AG09309 (cell line): Measurements from ENCODE around the gene CGGBP1.

Source experiments
- DNase-seq: peaks from one replicate; pipeline ENCODE4 v3.0.0-alpha.2; 2010; ENCODE audit warnings: low read depth
- H3K4me3 ChIP-seq: 2 replicates; pipeline ENCODE4 v1.5.1; 2011; ENCODE audit warnings: mild to moderate bottlenecking, low read depth, low read length, moderate library complexity; ENCODE audit not compliant: control insufficient read depth
- TF ChIP-seq, protein P1 (sequence below): IDR thresholded peaks from 2 replicates; pipeline ENCODE4 v1.5.1; 2011; ENCODE audit warnings: mild to moderate bottlenecking, low read depth, low read length, inconsistent platforms; ENCODE audit not compliant: insufficient read depth, control insufficient read depth; ENCODE audit errors: missing control alignments

CGGBP1 gene

DNA sequence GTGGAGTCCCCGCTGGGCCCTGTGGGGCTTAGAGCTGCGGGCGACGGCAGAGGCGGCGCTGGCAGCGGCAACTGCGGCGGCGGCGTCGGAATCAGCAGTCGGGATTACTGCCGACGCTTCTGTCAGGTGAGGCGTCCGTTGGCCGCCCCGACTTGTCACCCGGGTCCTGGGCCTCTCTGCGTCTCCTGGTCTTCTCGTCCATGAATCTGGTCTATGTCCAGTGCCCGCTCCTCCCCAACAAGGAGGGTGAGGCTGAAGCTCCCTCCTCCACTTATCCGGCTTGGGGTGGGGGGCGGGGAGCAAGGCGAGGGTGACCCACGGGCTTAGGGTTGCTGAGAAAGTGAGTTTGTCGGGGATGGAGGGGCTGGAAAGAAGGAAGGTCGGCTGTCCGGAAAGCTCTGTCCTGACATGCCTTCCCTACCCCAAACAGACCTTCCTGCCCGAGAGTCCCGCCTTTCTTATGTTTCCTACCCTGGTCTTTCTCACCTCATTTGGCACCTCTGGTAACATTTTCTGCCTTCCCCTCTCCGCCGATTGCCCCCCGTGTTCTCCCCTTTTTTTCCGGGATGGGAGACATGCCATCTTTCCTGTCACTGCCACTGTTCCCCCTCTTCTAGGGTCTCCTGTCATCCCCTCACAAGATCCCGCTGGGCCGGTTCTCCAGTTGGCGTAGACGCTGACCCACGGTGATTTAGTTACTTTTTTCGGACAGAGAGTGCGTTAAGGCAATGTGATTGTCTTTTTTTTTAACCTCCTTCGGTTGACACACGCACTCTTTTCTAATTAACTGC lies 770 bp upstream of the CGGBP1 start:
- TF ChIP-seq, protein P1, sequence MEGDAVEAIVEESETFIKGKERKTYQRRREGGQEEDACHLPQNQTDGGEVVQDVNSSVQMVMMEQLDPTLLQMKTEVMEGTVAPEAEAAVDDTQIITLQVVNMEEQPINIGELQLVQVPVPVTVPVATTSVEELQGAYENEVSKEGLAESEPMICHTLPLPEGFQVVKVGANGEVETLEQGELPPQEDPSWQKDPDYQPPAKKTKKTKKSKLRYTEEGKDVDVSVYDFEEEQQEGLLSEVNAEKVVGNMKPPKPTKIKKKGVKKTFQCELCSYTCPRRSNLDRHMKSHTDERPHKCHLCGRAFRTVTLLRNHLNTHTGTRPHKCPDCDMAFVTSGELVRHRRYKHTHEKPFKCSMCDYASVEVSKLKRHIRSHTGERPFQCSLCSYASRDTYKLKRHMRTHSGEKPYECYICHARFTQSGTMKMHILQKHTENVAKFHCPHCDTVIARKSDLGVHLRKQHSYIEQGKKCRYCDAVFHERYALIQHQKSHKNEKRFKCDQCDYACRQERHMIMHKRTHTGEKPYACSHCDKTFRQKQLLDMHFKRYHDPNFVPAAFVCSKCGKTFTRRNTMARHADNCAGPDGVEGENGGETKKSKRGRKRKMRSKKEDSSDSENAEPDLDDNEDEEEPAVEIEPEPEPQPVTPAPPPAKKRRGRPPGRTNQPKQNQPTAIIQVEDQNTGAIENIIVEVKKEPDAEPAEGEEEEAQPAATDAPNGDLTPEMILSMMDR = no peak
- H3K4me3 ChIP-seq = peak overlapping the region; percentile 100
- no peak for DNase-seq

DNA sequence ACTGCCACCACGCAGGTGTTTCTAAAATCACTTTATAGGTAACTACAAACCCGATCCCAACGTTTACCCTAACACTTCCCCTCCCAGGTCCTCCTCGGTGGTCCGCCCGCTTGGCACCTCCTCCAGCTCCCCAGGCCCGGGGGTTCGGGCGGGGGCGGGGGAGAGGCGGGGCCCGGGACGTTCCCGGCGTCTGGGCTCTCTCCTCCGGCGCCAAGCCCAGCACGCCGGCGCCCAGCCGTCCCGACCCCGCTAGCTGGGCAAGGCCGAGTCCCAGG lies 562 bp downstream of the CGGBP1 start:
- peak overlapping the region; percentile 61 for H3K4me3 ChIP-seq
- TF ChIP-seq, protein P1 = no peak
- DNase-seq = no peak

DNA sequence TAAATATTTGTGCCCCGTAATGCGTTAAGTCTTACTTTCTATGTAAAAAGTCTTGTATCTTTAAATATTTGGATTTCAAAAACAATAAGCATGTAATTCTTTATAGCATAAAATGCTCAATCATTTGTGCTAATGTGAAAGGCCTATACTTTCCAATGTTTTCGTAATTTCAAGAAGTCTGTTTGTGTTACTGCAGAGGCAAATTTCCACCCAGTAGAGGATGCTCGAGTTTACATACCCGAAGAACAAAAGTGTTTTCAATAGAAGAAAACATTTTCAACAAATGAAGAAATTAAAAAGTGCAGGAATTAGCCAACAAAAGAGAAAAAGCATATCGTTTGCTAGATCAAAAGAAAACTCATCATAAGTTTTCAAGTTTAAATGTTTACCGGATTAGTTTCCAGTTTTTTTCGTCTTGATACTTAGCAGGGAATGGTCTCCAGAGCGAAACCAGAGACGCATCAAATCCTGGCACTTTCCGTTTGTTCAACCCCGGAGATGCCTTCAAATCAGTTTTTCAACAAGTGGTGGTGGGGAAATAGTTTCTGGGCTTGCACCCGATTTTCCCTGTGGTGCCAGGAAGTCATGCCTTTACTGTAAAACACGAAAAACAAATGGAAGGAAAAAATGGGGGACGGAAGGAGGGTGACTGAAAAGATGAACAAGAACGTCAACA lies 1.0 kb downstream of the CGGBP1 start:
- H3K4me3 ChIP-seq = peak overlapping the region; percentile 61
- TF ChIP-seq, protein P1 = peak; percentile 34
- no peak for DNase-seq

DNA sequence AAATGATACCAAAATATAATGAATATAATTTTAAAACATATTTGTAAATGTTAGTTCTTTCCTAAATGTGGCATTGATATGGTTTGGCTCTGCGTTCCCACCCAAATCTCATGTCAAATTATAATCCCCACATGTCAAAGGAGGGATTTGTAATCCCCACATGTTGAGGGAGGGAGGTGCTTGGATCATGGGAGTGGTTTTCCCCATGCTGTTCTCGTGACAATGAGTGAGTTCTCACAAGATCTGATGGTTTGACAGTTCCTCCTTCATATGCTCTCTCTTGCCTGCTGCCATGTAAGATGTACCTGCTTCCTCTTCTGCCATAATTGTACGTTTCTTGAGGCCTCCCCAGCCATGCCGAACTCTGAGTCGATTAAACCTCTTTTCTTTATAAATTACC lies 12.0 kb downstream of the CGGBP1 start:
- H3K4me3 ChIP-seq = no peak overlapping the region
- no peak for DNase-seq
- TF ChIP-seq, protein P1 = no peak

DNA sequence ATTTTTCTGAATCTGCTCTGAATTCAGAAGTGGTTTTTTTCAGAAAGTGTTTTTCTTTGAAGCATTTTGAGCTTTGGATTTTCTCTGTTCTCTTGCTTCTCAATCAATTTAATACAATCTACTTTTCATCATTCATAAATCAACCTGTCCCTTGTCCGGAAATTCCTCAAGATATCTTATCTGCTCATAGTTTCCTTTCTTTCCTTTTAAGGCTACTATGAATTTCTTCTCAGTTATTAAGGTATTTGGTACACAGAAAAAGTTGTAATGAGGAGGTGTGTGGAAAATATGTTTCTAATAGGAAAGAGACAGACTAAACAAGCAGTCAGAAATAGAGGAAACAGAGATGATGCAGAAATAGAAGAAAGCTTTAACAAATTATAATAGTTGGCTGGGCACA lies 14.4 kb downstream of the CGGBP1 start:
- TF ChIP-seq, protein P1 = no peak
- no peak overlapping the region for H3K4me3 ChIP-seq
- DNase-seq = no peak

DNA sequence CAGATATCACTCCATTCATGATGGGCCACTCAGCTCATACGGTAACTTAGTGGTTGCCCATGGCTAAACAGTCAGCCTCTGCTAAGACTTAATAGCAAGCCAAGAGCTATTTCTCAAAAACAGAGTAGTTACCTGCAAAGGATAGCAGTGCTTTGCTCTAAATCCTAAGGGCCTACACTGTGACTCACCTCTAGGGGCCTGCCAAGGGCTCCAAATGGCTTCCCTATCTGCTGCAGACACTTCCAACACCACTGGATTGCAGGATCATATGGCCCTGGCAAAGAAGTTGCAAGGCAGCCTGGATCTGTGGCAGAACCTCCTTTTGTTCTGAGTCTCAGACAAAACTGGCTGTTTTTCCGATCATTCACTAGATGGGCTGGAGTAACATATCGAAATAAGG lies 17.8 kb downstream of the CGGBP1 start:
- TF ChIP-seq, protein P1 = no peak
- no peak overlapping the region for H3K4me3 ChIP-seq
- DNase-seq = no peak
